ENCODE data around the gene ABCB6. TPM values are rescaled to one million over a fixed set of nuclear protein-coding genes. Genes with fewer than 3 reads are reported as not detected.

The ABCB6 gene
- total RNA-seq (2014; rRNA removed), result 21.1 and 23.9 TPM in 2 replicates
- percentile 74 among the genes with signal in this experiment for Bru-seq, nascent RNA
- percentile 90 among the genes with signal in this experiment for BruChase-seq, experiment 1, labeled RNA remaining after a 6-hour chase
- percentile 88 among the genes with signal in this experiment for BruChase-seq, experiment 2, labeled RNA remaining after a 2-hour chase
- long read RNA-seq, transcript ABCB6-201 (19 exons, 3,045 nt), result major isoform, 33 of 55 reads
- long read RNA-seq, partial matches to known transcripts, result 7 of 55 reads
- long read RNA-seq, other reads (novel, unspliced or antisense), result 12 of 55 reads

GRCh38 chr2:219218732-219219701, at the start of gene ABCB6:
Gene ABCB6 (minus strand): TSS chr2:219218958. CDS start chr2:219218673, 285 bp downstream.
- peak within 1 kb of the TSS; percentile 69 for H3K9ac ChIP-seq (ENCODE audit: low read length)
- no peak for TF ChIP-seq EZH2 (IDR thresholded peaks at IDR 0.05; ENCODE audit: low read length, unreplicated experiment)
- no peak for TF ChIP-seq EZH2phosphoT487 (IDR thresholded peaks at IDR 0.05; ENCODE audit: borderline replicate concordance, low read length)
- TF ChIP-seq, protein P1, sequence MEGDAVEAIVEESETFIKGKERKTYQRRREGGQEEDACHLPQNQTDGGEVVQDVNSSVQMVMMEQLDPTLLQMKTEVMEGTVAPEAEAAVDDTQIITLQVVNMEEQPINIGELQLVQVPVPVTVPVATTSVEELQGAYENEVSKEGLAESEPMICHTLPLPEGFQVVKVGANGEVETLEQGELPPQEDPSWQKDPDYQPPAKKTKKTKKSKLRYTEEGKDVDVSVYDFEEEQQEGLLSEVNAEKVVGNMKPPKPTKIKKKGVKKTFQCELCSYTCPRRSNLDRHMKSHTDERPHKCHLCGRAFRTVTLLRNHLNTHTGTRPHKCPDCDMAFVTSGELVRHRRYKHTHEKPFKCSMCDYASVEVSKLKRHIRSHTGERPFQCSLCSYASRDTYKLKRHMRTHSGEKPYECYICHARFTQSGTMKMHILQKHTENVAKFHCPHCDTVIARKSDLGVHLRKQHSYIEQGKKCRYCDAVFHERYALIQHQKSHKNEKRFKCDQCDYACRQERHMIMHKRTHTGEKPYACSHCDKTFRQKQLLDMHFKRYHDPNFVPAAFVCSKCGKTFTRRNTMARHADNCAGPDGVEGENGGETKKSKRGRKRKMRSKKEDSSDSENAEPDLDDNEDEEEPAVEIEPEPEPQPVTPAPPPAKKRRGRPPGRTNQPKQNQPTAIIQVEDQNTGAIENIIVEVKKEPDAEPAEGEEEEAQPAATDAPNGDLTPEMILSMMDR (conservative IDR thresholded peaks at IDR 0.05; ENCODE audit: low read depth, low read length), result no peak
- peak within 1 kb of the TSS; percentile 77 for H3K27ac ChIP-seq (ENCODE audit: low read length)
- H3K4me3 ChIP-seq (ENCODE audit: low read length), result peak within 1 kb of the TSS; percentile 69
- POLR2A ChIA-PET (ENCODE audit: unreplicated experiment), result interaction anchor here (0.6 kb wide), 1 partner anchor 42 kb away, joined by 3 read pairs; the partner anchor contains the start of gene CNPPD1
- peaks cover 11% of the 10 kb centered on the region for H3K36me3 ChIP-seq (ENCODE audit: low read depth, low read length)
- intact Hi-C loops (cut with micrococcal nuclease), result loop anchor here (1.0 to 2.0 kb wide), 3 partner anchors 30 to 76 kb away; partner anchors contain the start of gene DNAJB2
- no TSS peak for BruUV-seq (replicated peaks)
- H3K4me2 ChIP-seq (ENCODE audit: low read length), result peak within 1 kb of the TSS; percentile 96
- peak; percentile 66 for ATAC-seq
- peaks cover 3% of the 10 kb centered on the region for H3F3A ChIP-seq (ENCODE audit: low read length, unreplicated experiment)
- H3K27me3 ChIP-seq (ENCODE audit: low read length), result no peaks in the 10 kb centered on the region
- H3K9me2 ChIP-seq (replicated peaks; ENCODE audit: low read length), result no peaks in the 10 kb centered on the region
- H2AFZ ChIP-seq (ENCODE audit: low read length), result peak within 1 kb of the TSS; percentile 77
- peak; percentile 83 for DNase-seq
- peaks cover 19% of the 10 kb centered on the region for H3K4me1 ChIP-seq (ENCODE audit: insufficient read depth, low read length)
- H3K9me3 ChIP-seq (ENCODE audit: low read length), result no peaks in the 10 kb centered on the region
- peaks cover 8% of the 10 kb centered on the region; the same call in 1 of the 2 replicates for H3K79me2 ChIP-seq (ENCODE audit: low read length)
- CTCF ChIA-PET, result no interaction called here
- H4K20me1 ChIP-seq (ENCODE audit: low read length), result no peaks in the 10 kb centered on the region

DNA sequence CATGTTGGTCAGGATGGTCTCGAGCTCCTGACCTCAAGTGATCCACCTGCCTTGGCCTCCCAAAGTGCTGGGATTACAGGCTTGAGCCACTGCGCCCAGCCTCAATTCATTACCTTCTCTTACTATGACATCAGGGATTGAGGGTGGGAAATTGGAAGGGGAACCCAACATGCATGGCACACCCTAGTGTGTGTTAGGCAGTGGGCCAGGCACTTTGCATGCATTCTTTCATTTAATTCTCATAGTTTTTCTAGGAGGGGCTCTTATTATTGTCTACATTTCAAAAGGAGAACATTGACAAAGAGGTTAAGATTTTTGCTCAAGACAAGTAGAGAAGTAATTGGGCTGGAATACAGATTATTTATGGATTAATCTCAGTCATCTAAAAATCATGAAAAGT, 49.5 kb upstream of the ABCB6 start:
- TF ChIP-seq EZH2phosphoT487 (IDR thresholded peaks at IDR 0.05; ENCODE audit: borderline replicate concordance, low read length), result no peak
- TF ChIP-seq, protein P1 (conservative IDR thresholded peaks at IDR 0.05; ENCODE audit: low read depth, low read length), result no peak
- no peak for TF ChIP-seq EZH2 (IDR thresholded peaks at IDR 0.05; ENCODE audit: low read length, unreplicated experiment)
- no peaks in the 10 kb centered on the region for H3K27me3 ChIP-seq (ENCODE audit: low read length)
- no peak overlapping the region for H3K4me3 ChIP-seq (ENCODE audit: low read length)
- no peak overlapping the region for H3K9ac ChIP-seq (ENCODE audit: low read length)
- ChIA-PET POLR2A (ENCODE audit: unreplicated experiment) (interaction anchor here (0.8 kb wide), 1 partner anchor 19 kb away, joined by 6 read pairs; no protein-coding TSS in a partner anchor), CTCF (no interaction called here)
- no peaks in the 10 kb centered on the region; the same call in 1 of the 2 replicates for H3K4me1 ChIP-seq (ENCODE audit: insufficient read depth, low read length)
- no peaks in the 10 kb centered on the region for H3K9me3 ChIP-seq (ENCODE audit: low read length)
- no peaks in the 10 kb centered on the region for H3K9me2 ChIP-seq (replicated peaks; ENCODE audit: low read length)
- no peaks in the 10 kb centered on the region for H4K20me1 ChIP-seq (ENCODE audit: low read length)
- ATAC-seq (no peak), DNase-seq (no peak)
- intact Hi-C loops (cut with micrococcal nuclease), result no loop called here
- H3K79me2 ChIP-seq (ENCODE audit: low read length), result no peaks in the 10 kb centered on the region
- no peaks in the 10 kb centered on the region for H3F3A ChIP-seq (ENCODE audit: low read length, unreplicated experiment)
- no peak overlapping the region for H3K4me2 ChIP-seq (ENCODE audit: low read length)
- BruUV-seq (replicated peaks), result no TSS peak
- H3K27ac ChIP-seq (ENCODE audit: low read length), result no peak overlapping the region
- H2AFZ ChIP-seq (ENCODE audit: low read length), result no peak overlapping the region
- H3K36me3 ChIP-seq (ENCODE audit: low read depth, low read length), result no peaks in the 10 kb centered on the region
